Measurements from ENCODE around the gene FBLN2.
A peak's percentile ranks its signal among the peaks of the same experiment; 100 is the strongest.

The FBLN2 gene

DNA sequence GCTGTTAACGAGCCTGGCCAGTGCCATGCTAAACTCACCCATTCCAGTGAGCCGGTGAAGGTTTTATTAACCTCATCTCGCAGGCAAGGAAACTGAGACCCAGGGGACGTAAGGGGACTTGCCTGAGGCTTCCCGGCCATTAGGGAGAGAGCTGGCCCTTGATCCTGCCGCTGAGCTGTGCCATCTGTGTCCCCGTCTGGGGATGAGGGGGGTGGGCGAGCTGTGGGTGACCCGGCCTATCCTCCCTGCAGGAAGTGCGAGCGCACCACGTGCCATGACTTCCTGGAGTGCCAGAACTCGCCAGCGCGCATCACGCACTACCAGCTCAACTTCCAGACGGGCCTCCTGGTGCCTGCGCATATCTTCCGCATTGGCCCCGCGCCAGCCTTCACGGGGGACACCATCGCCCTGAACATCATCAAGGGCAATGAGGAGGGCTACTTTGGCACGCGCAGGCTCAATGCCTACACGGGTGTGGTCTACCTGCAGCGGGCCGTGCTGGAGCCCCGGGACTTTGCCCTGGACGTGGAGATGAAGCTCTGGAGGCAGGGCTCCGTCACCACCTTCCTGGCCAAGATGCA, 88.5 kb downstream of the FBLN2 start:
- Mint-ChIP-seq H3K9me3 (no peaks in the 10 kb centered on the region), H3K27me3 (no peaks in the 10 kb centered on the region), H3K4me3 (no peak overlapping the region), H3K4me1 (no peaks in the 10 kb centered on the region), H3K27ac (no peak overlapping the region), H3K36me3 (ENCODE audit: low read depth) (no peaks in the 10 kb centered on the region)
- ATAC-seq (no peak), DNase-seq (no peak)

DNA sequence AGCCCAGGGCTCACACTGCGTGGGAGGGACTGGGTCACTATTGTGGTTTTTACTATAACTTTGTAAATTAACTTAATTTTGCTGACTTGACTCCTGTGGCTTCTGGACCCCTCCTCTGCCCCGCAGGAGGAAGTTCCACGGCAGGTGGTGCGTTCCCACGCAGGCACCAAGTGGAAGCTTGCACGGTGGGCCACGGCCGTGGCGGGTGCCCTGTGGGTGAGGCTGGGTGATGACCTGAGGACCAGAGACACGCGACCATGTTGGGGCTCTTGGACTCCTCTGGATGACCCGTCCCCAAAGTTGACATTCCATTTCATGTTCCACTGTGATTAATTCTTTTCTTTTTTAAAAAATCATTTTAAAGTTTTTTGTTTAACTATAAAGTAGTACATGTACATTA, 89.0 kb downstream of the FBLN2 start:
- Mint-ChIP-seq H3K9me3 (no peaks in the 10 kb centered on the region), H3K4me1 (no peaks in the 10 kb centered on the region), H3K36me3 (ENCODE audit: low read depth) (no peaks in the 10 kb centered on the region), H3K4me3 (no peak overlapping the region), H3K27ac (no peak overlapping the region), H3K27me3 (no peaks in the 10 kb centered on the region)
- no peak for DNase-seq
- ATAC-seq: no peak

GRCh38 chr3:13638927-13639326, 90.0 kb downstream of the FBLN2 start:
- H3K36me3 Mint-ChIP-seq (ENCODE audit: low read depth): no peaks in the 10 kb centered on the region
- H3K27ac Mint-ChIP-seq: no peak overlapping the region
- no peaks in the 10 kb centered on the region for H3K9me3 Mint-ChIP-seq
- H3K4me3 Mint-ChIP-seq: no peak overlapping the region
- no peaks in the 10 kb centered on the region for H3K4me1 Mint-ChIP-seq
- DNase-seq (no peak), ATAC-seq (no peak)
- no peaks in the 10 kb centered on the region for H3K27me3 Mint-ChIP-seq

DNA sequence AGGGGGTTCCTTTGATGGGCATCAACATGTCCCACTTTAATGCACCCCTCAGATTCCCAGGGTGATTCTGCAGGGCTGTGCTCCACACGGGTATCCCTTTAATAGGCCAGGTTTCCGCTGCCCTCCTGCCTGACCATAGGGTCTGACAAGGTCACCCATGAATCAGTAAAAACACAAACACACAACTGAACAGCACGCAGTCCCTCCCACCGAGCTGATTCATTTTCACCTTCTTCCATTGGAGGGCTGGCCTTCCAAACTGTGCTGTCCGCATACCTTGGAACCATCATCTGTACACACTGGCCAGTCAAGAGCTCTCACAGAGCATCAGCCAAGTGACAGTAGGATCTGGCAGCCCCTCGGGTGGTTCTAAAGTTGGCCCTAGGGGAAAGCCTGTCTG, 93.7 kb downstream of the FBLN2 start:
- no peaks in the 10 kb centered on the region for H3K9me3 Mint-ChIP-seq
- no peak for ATAC-seq
- DNase-seq: no peak
- no peak overlapping the region for H3K4me3 Mint-ChIP-seq
- H3K36me3 Mint-ChIP-seq (ENCODE audit: low read depth): no peaks in the 10 kb centered on the region
- H3K4me1 Mint-ChIP-seq: peaks cover 4% of the 10 kb centered on the region
- H3K27me3 Mint-ChIP-seq: peaks cover 10% of the 10 kb centered on the region
- H3K27ac Mint-ChIP-seq: no peak overlapping the region

DNA sequence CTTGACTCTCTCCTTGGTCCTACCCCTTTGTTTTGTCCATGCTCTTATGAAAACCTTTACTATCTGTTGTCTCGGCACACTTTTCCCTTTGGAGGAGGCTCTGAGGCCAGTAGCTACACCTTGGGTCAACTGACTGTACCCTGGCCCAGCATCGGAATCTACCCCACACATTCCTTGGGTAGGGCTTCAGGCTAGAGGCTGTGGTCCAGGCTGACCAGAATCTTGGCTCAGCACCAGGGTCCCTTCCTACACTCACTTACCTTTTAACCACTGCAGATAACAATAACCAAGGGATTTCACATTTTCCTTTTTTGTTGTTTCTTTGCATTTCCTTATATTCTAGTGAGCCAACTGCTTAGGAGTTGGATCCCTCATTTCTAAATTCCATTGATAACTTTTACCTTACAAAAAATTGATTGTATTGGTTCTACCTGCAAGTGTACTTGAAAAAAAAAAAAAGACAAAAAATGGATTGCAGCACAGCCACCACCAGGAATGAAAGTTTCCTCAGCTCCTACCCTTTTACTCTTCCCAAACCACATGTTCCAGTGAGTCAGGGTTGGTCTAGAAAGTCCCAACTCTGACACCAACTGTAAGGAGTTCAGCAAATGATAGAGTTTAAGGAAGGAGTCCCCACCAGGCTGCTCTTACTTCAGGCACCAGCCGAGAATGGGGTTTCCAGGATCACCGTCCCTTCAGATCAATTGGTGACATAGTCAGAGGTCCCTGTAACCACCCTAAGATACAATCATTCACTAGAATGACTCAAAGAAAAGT, 95.6 kb downstream of the FBLN2 start:
- Mint-ChIP-seq H3K36me3 (ENCODE audit: low read depth) (no peaks in the 10 kb centered on the region), H3K4me3 (no peak overlapping the region), H3K27ac (no peak overlapping the region), H3K9me3 (no peaks in the 10 kb centered on the region), H3K27me3 (peaks cover 19% of the 10 kb centered on the region), H3K4me1 (peaks cover 11% of the 10 kb centered on the region)
- no peak for ATAC-seq
- DNase-seq: no peak

DNA sequence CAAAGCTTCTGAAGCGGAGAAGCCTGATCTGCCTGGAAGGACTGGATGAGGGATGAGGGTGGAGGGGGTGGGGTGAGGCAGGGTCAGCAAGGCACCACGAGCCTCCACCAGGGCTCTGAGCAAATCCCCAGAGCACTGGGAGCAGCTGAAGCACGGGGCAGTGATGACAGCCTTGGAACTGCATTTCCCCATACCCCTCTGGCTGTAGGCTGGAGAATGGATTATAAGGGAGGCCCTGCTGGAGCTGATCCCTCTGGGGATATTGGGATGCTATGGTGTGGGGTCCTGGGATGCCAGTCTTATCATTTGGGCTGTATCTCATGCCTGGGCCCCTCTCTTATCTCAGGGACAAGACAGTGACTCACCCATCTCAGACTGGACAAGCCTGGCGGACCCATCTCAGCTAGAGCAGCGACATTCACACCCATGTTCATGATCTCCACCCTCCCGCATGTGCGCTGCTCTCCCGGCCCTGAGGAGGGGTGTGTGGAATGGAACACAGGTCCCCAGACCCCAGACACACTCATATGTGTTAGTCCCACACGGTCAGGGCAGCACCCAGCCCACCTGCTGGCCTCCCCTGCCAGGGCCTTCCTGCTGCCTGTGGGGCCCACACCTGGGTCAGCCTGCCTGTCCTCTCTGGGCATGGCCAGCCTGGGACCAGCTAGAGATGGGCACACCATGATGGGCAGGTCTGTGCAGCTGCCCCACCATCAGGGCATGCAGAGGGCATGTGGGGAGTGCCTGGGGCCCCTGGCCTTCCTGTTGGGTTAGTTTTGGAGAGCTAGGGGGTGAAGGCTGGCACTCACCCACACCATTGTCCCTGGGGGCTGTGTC, 97.1 kb downstream of the FBLN2 start:
- ATAC-seq (no peak), DNase-seq (no peak)
- H3K27me3 Mint-ChIP-seq: peaks cover 24% of the 10 kb centered on the region

GRCh38 chr3:13647298-13648059, 98.6 kb downstream of the FBLN2 start:
- no peaks in the 10 kb centered on the region for H3K9me3 Mint-ChIP-seq
- DNase-seq (peak; percentile 24), ATAC-seq (peak; percentile 38)
- peaks cover 21% of the 10 kb centered on the region for H3K4me1 Mint-ChIP-seq
- H3K36me3 Mint-ChIP-seq (ENCODE audit: low read depth): no peaks in the 10 kb centered on the region
- H3K4me3 Mint-ChIP-seq: no peak overlapping the region
- H3K27ac Mint-ChIP-seq: no peak overlapping the region
- peaks cover 27% of the 10 kb centered on the region for H3K27me3 Mint-ChIP-seq

More for the DNA sequence above, 97.1 kb downstream of the FBLN2 start:
- H3K36me3 Mint-ChIP-seq (ENCODE audit: low read depth): no peaks in the 10 kb centered on the region
- H3K4me3 Mint-ChIP-seq: no peak overlapping the region
- peaks cover 21% of the 10 kb centered on the region for H3K4me1 Mint-ChIP-seq
- H3K9me3 Mint-ChIP-seq: no peaks in the 10 kb centered on the region
- H3K27ac Mint-ChIP-seq: no peak overlapping the region

DNA sequence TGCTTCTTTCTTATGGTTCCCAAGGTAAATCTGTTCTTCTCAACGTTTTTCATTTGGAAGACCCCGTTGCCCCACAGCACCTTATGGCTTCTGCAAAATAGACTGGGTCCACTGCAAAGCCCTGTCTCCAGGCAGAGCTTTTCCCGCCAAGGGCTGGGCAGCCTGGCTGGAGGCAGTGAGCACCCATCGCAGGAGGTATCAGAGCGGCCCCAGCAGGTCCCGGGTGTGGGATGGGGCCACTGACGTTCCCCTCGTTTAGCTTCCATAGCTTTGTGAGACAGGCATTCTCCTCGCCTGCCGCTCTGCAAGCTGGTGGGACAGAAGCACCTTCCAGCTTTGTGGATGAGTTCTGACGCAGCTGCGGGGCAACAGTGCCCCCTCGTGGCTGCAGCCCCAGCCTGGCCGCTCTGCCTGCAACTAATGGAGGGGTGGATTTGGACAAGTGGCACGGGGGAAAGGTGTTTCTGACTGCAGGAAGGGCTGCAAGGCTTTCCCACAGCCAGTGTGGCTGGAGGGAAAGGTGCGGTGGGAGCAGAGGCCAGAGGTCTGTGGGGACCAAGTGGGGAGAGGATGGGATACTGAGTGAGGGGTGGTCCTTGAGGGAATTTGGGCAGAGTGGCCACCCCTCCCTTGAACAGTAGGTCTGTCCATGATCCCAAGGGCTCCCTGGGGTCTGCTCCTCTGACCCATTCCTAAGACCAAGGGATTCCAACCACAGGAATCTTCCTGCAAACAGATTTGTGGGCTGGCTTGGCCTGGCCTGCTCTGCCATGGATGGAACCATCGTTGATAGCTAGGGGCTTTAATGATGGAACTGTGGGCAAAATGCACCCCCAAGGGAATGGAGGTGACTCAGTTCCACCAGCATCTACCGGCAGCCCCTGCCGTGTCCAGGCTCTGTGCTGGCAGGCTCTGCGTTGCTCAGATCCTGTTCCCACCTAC, 99.4 kb downstream of the FBLN2 start:
- Mint-ChIP-seq H3K27ac (no peak overlapping the region), H3K4me1 (peaks cover 24% of the 10 kb centered on the region), H3K27me3 (peaks cover 27% of the 10 kb centered on the region), H3K4me3 (no peak overlapping the region), H3K36me3 (ENCODE audit: low read depth) (no peaks in the 10 kb centered on the region), H3K9me3 (no peaks in the 10 kb centered on the region)
- ATAC-seq (peak; percentile 47), DNase-seq (peak; percentile 86)

DNA sequence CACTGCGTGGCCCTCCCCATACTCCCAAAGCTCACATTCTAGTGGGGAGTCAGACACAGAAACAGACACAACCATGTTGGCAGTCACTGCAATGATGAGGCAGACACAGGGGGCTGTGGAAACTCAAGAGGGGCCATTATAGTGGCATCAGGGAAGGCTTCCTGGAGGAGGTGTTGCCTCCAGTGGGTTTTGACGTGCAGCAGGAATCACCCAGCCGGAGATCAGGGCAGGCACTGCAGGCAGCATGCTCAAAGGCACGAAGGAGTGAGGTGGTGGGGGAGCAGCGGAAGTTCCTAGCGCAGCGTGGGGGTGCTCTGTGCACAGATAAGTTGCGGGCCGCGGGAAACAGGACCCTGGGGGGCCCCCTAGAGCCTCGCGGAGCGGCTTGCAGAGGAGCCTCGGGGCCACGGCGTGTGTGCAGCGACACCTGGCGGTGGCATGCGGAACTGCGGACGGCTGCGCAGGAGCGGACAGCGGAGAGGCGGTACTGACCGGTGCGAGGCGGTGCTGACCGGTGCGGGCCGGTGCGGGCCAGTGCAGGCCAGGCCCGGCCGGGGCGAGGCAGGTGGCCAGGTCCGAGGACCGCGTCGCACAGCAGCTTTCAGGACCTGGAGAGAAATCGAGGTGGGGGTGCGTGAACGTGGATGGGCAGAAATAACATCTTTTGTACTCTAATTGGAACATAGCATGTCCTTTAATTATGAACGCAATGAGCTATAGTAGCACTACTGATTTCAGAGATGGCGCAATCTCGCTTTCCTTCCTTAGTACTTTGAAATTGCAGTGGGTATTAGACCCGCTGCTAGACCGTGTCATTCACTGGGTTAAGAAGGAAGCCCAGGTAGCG, 101.5 kb downstream of the FBLN2 start:
- Mint-ChIP-seq H3K36me3 (ENCODE audit: low read depth) (no peaks in the 10 kb centered on the region), H3K4me1 (peaks cover 39% of the 10 kb centered on the region), H3K27ac (peak overlapping the region; percentile 55), H3K27me3 (peaks cover 25% of the 10 kb centered on the region), H3K4me3 (peak overlapping the region; percentile 39), H3K9me3 (no peaks in the 10 kb centered on the region)
- ATAC-seq: peak; percentile 70
- peak; percentile 87 for DNase-seq

GRCh38 chr3:13651057-13651400, 102.1 kb downstream of the FBLN2 start:
- ATAC-seq (no peak), DNase-seq (no peak)
- Mint-ChIP-seq H3K27me3 (peaks cover 29% of the 10 kb centered on the region), H3K4me1 (peaks cover 41% of the 10 kb centered on the region), H3K4me3 (no peak overlapping the region), H3K36me3 (ENCODE audit: low read depth) (no peaks in the 10 kb centered on the region), H3K27ac (no peak overlapping the region), H3K9me3 (no peaks in the 10 kb centered on the region)

GRCh38 chr3:13651775-13652428, 103.0 kb downstream of the FBLN2 start:
- Mint-ChIP-seq H3K36me3 (ENCODE audit: low read depth) (no peaks in the 10 kb centered on the region), H3K9me3 (no peaks in the 10 kb centered on the region), H3K27me3 (peaks cover 29% of the 10 kb centered on the region), H3K27ac (no peak overlapping the region), H3K4me1 (peaks cover 41% of the 10 kb centered on the region), H3K4me3 (no peak overlapping the region)
- ATAC-seq (no peak), DNase-seq (no peak)

- Mint-ChIP-seq H3K27ac (no peak overlapping the region), H3K36me3 (ENCODE audit: low read depth) (no peaks in the 10 kb centered on the region), H3K9me3 (no peaks in the 10 kb centered on the region), H3K4me1 (peaks cover 36% of the 10 kb centered on the region), H3K27me3 (peaks cover 28% of the 10 kb centered on the region), H3K4me3 (no peak overlapping the region)
- DNase-seq (no peak), ATAC-seq (no peak)
Observed at GRCh38 chr3:13652728-13653127, 103.8 kb downstream of the FBLN2 start.
